ENCODE data around the gene HOXC6. TPM values are rescaled to one million over a fixed set of nuclear protein-coding genes. Genes with fewer than 3 reads are reported as not detected.
"Not testable (repeated sequence)": the region's sequence is repeated elsewhere in the genome, so short reads cannot be mapped to it uniquely, and the experiment has no call there.

Gene HOXC6
- total RNA-seq, 4 donors from 2014 or later: 0.23 to 0.42 (median 0.32) TPM; not detected in 1

DNA sequence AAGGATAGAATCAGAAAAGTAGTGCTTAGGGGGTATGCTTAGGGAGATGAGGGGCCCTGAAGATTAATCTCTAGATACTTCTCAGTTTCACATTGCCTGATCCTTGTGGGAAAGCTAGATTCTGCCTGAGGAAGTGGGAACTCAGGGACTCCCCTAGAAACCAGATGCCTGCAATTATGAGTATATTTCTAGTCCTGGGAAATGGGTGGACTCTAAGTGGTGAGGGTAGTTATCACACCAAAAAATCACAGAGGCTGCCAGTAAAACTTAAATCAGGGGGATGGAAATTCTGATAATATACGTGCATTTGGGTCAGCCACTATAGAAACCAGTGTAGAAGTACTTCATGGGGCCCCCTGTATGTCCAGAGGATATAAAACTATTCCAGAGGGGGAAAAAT lies 43.7 kb downstream of the HOXC6 start:
- DNase-seq (ENCODE audit: extremely low spot score): no peak
- Histone ChIP-seq H3K27me3 (no peaks in the 10 kb centered on the region), H3K9me3 (no peaks in the 10 kb centered on the region), H3K4me1 (peaks cover 0 to 36% (median 31%) of the 10 kb centered on the region in 4 donors), H3K4me3 (no peak overlapping the region), H3K27ac (replicated peaks in 1 of 4) (no peak overlapping the region), H3K36me3 (no peaks in the 10 kb centered on the region)
- TF ChIP-seq POLR2A (IDR thresholded peaks at IDR 0.05; ENCODE audit: low read depth) (no peak), POLR2AphosphoS5 (IDR thresholded peaks at IDR 0.05) (no peak), EP300 (IDR thresholded peaks at IDR 0.05) (no peak)
- TF ChIP-seq, protein P1, sequence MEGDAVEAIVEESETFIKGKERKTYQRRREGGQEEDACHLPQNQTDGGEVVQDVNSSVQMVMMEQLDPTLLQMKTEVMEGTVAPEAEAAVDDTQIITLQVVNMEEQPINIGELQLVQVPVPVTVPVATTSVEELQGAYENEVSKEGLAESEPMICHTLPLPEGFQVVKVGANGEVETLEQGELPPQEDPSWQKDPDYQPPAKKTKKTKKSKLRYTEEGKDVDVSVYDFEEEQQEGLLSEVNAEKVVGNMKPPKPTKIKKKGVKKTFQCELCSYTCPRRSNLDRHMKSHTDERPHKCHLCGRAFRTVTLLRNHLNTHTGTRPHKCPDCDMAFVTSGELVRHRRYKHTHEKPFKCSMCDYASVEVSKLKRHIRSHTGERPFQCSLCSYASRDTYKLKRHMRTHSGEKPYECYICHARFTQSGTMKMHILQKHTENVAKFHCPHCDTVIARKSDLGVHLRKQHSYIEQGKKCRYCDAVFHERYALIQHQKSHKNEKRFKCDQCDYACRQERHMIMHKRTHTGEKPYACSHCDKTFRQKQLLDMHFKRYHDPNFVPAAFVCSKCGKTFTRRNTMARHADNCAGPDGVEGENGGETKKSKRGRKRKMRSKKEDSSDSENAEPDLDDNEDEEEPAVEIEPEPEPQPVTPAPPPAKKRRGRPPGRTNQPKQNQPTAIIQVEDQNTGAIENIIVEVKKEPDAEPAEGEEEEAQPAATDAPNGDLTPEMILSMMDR (IDR thresholded peaks at IDR 0.05): no peak
- WGBS: 79% methylated on average over 1 of the region's 1 CpG
- intact Hi-C loops (cut with DNase I): no loop called here

- no peaks in the 10 kb centered on the region for H3K9me3 ChIP-seq
- TF ChIP-seq POLR2AphosphoS5 (IDR thresholded peaks at IDR 0.05) (no peak), EP300 (IDR thresholded peaks at IDR 0.05) (no peak), POLR2A (IDR thresholded peaks at IDR 0.05; ENCODE audit: low read depth) (no peak)
- TF ChIP-seq, protein P1 (IDR thresholded peaks at IDR 0.05): no peak
- no peak overlapping the region for H3K4me3 ChIP-seq
- 85% methylated on average over 6 of the region's 6 CpGs for WGBS
- H3K27me3 ChIP-seq: no peaks in the 10 kb centered on the region
- no peak overlapping the region for H3K27ac ChIP-seq (replicated peaks in 1 of 4)
- intact Hi-C loops (cut with DNase I): no loop called here
- no peak for DNase-seq (ENCODE audit: extremely low spot score)
- H3K36me3 ChIP-seq: no peaks in the 10 kb centered on the region
- H3K4me1 ChIP-seq: peaks cover 0 to 35% (median 30%) of the 10 kb centered on the region in 4 donors
These were observed 46.1 kb downstream of the HOXC6 start for GRCh38 chr12:54074308-54074707.

GRCh38 chr12:54075409-54075808 lies 47.2 kb downstream of the HOXC6 start:
- H3K27ac ChIP-seq (replicated peaks in 1 of 4): peak overlapping the region in 3 of 4 donors; percentile 95 to 96 (median 95)
- WGBS: 60% methylated on average over 5 of the region's 6 CpGs
- DNase-seq (ENCODE audit: extremely low spot score): no peak
- intact Hi-C loops (cut with DNase I): no loop called here
- TF ChIP-seq POLR2A (IDR thresholded peaks at IDR 0.05; ENCODE audit: low read depth) (no peak), POLR2AphosphoS5 (IDR thresholded peaks at IDR 0.05) (no peak), EP300 (IDR thresholded peaks at IDR 0.05) (no peak)
- TF ChIP-seq, protein P1 (IDR thresholded peaks at IDR 0.05): no peak
- no peaks in the 10 kb centered on the region for H3K27me3 ChIP-seq
- H3K9me3 ChIP-seq: no peaks in the 10 kb centered on the region
- no peaks in the 10 kb centered on the region for H3K36me3 ChIP-seq
- peaks cover 0 to 39% (median 31%) of the 10 kb centered on the region in 4 donors for H3K4me1 ChIP-seq
- H3K4me3 ChIP-seq: no peak overlapping the region

- Histone ChIP-seq H3K4me1 (peaks cover 0 to 39% (median 31%) of the 10 kb centered on the region in 4 donors), H3K4me3 (no peak overlapping the region), H3K36me3 (no peaks in the 10 kb centered on the region), H3K27ac (replicated peaks in 1 of 4) (peak overlapping the region in 3 of 4 donors; percentile 95 to 96 (median 95)), H3K27me3 (no peaks in the 10 kb centered on the region), H3K9me3 (no peaks in the 10 kb centered on the region)
- no peak for TF ChIP-seq POLR2A (IDR thresholded peaks at IDR 0.05; ENCODE audit: low read depth)
- TF ChIP-seq POLR2AphosphoS5 (IDR thresholded peaks at IDR 0.05): no peak
- TF ChIP-seq, protein P1 (IDR thresholded peaks at IDR 0.05): no peak
- no peak for TF ChIP-seq EP300 (IDR thresholded peaks at IDR 0.05)
- DNase-seq (ENCODE audit: extremely low spot score): no peak
- intact Hi-C loops (cut with DNase I): no loop called here
These were observed 47.7 kb downstream of the HOXC6 start for GRCh38 chr12:54075974-54076373.

DNA sequence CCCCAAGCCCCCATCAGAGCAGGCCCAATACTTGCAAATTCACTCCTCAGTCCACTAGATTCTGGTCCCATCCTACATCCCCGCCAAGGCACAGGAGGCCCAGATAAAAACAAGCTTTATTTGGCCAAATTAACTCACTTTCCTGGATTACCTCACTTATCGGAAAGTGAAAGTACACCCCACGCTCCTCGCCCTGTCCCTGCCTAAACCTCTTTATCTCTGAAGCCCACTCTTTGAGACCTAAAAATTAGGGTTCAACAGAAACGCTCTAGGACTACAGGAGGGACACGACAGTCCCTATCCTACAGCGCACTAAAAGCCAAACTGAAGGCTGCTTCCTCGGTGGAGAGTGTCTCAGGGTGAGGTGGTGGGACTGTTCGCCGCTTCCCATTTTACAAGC lies 49.6 kb downstream of the HOXC6 start:
- DNase-seq (ENCODE audit: extremely low spot score); intact Hi-C loops (cut with DNase I): not testable (repeated sequence)

DNA sequence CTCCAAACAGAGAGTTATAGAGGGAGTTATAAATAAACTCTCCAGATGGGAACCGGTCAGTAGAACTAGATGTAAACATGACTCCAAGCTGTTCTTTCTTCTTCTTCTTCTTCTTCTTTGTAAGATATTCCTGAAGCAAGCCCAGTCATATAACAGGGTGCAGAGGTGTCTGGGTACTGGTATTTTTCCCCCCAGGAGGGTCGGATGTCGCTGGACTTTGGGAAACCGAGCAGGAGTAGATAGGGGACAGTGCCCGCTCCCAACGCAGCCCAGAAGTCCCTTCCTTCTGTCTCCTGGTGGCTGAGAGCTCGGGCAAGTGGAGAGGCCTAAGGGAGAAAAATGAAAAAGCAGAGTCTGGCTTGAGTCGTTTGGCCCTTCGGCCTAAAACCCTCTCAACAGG lies 50.9 kb downstream of the HOXC6 start:
- Histone ChIP-seq H3K27ac (replicated peaks in 1 of 4) (peak overlapping the region; percentile 92 to 96 (median 95)), H3K4me3 (peak overlapping the region; percentile 48 to 61 (median 54)), H3K4me1 (peaks cover 0 to 63% (median 43%) of the 10 kb centered on the region in 4 donors)
- intact Hi-C loops (cut with DNase I); H3K27me3 ChIP-seq; H3K36me3 ChIP-seq; H3K9me3 ChIP-seq; DNase-seq (ENCODE audit: extremely low spot score): not testable (repeated sequence)
- 60% methylated on average over 9 of the region's 9 CpGs for WGBS

More for the DNA sequence above, 49.6 kb downstream of the HOXC6 start:
- H3K27me3 ChIP-seq, H3K36me3 ChIP-seq, H3K9me3 ChIP-seq: not testable (repeated sequence)
- peaks cover 0 to 50% (median 34%) of the 10 kb centered on the region in 4 donors for H3K4me1 ChIP-seq
- peak overlapping the region; percentile 92 to 96 (median 95) for H3K27ac ChIP-seq (replicated peaks in 1 of 4)
- H3K4me3 ChIP-seq: peak overlapping the region; percentile 48 to 56 (median 52)
- 30% methylated on average over 10 of the region's 10 CpGs for WGBS

Measured in esophagus muscularis mucosa (tissue), 4 donors.